GM18909 (cell line): Measurements from ENCODE around the gene MUC6.
"Not testable (repeated sequence)": the region's sequence is repeated elsewhere in the genome, so short reads cannot be mapped to it uniquely, and the experiment has no call there.

ENCODE experiments used
- ATAC-seq: cut with Tn5 transposase; IDR thresholded peaks from one replicate; pipeline ENCODE4 v1.9.1; 2021; ENCODE audit warnings: mild to moderate bottlenecking; ENCODE audit not compliant: unreplicated experiment, poor library complexity

MUC6 gene

GRCh38 chr11:1026163-1026450 is 10.4 kb downstream of the MUC6 start:
- no peak for ATAC-seq

- ATAC-seq, result no peak
Observed at GRCh38 chr11:1025410-1026162, 10.9 kb downstream of the MUC6 start.

GRCh38 chr11:1024597-1025409 is 11.7 kb downstream of the MUC6 start:
- ATAC-seq, result no peak

GRCh38 chr11:1023811-1024596 is 12.5 kb downstream of the MUC6 start:
- ATAC-seq, result no peak

GRCh38 chr11:1022908-1023810 is 13.4 kb downstream of the MUC6 start:
- ATAC-seq, result no peak

GRCh38 chr11:1022411-1022810 is 14.1 kb downstream of the MUC6 start:
- ATAC-seq, result no peak

GRCh38 chr11:1020211-1020905 is 16.2 kb downstream of the MUC6 start:
- no peak for ATAC-seq

- no peak for ATAC-seq
Observed at GRCh38 chr11:1019321-1019910, 17.1 kb downstream of the MUC6 start.

- no peak for ATAC-seq
Observed at GRCh38 chr11:1018091-1018490, 18.4 kb downstream of the MUC6 start.

GRCh38 chr11:1017269-1018005 is 19.1 kb downstream of the MUC6 start:
- no peak for ATAC-seq

- not testable (repeated sequence) for ATAC-seq
Observed at GRCh38 chr11:1016610-1017126, 19.9 kb downstream of the MUC6 start.

- ATAC-seq, result no peak
Observed at GRCh38 chr11:1015826-1016545, 20.5 kb downstream of the MUC6 start.

- ATAC-seq, result no peak
Observed at GRCh38 chr11:1015064-1015463, 21.5 kb downstream of the MUC6 start.

GRCh38 chr11:1014276-1014675 is 22.2 kb downstream of the MUC6 start:
- ATAC-seq, result no peak

- ATAC-seq, result no peak
Observed at GRCh38 chr11:1013631-1013935, 22.9 kb downstream of the MUC6 start.

GRCh38 chr11:1012740-1013630 is 23.5 kb downstream of the MUC6 start:
- ATAC-seq, result no peak

GRCh38 chr11:1012291-1012690 is 24.2 kb downstream of the MUC6 start:
- ATAC-seq, result no peak
